Suprapubic skin (tissue), 4 donors: ENCODE measurements around the gene BRIP1. TPM values are rescaled to one million over a fixed set of nuclear protein-coding genes. Genes with fewer than 3 reads are reported as not detected.

Source experiments
- DNase-seq, 2 donors: peaks; one replicate each; pipeline ENCODE4 v3.0.0-alpha.2; 2019; ENCODE audit warnings: low spot score in 2 of 2
- H3K27ac ChIP-seq: fragments of 200-600 bp; sonication (generic); one replicate; pipeline ENCODE4 v1.5.1; 2019
- H3K27me3 ChIP-seq: fragments of 200-600 bp; sonication (generic); one replicate; pipeline ENCODE4 v1.5.1; 2019
- H3K36me3 ChIP-seq: fragments of 200-600 bp; sonication (generic); one replicate; pipeline ENCODE4 v1.5.1; 2019
- H3K4me1 ChIP-seq: fragments of 200-600 bp; sonication (generic); one replicate; pipeline ENCODE4 v1.5.1; 2019
- H3K4me3 ChIP-seq: fragments of 200-600 bp; sonication (generic); one replicate; pipeline ENCODE4 v1.5.1; 2019; ENCODE audit warnings: mild to moderate bottlenecking
- H3K9me3 ChIP-seq: fragments of 200-600 bp; sonication (generic); one replicate; pipeline ENCODE4 v1.5.1; 2019
- EP300 ChIP-seq: sonication (generic); formaldehyde crosslinking; IDR thresholded peaks from one replicate; pipeline ENCODE4 v1.6.1; 2017; ENCODE audit warnings: antibody characterized with exemption
- POLR2A ChIP-seq, 2 donors: fragments of 450-650 bp; IDR thresholded peaks; one replicate each; pipeline ENCODE4 v1.6.1; 2017; ENCODE audit warnings: antibody characterized with exemption in 2 of 2, mild to moderate bottlenecking in 2 of 2, moderate library complexity in 2 of 2
- POLR2AphosphoS5 ChIP-seq, 3 donors: sonication (generic); formaldehyde crosslinking; IDR thresholded peaks; one replicate each; pipeline ENCODE4 v1.6.1; 2017; ENCODE audit warnings: antibody characterized with exemption in 3 of 3
- WGBS: methylation state at CpG from one replicate; pipeline ENCODE4 v1.1.5; 2018; 5-methylcytosine and 5-hydroxymethylcytosine counted together
- total RNA-seq, 4 donors: library from RNA; depleted of rRNA; stranded (reverse); fragments of >200 nt; gene quantifications; one replicate each; pipeline ENCODE4 v1.1.0, GENCODE V29; 2016
- TF ChIP-seq, protein P1 (sequence below), 2 donors: fragments of 200-600 bp in 1 of 2; fragments of 450-650 bp in 1 of 2; sonication (generic) in 1 of 2; IDR thresholded peaks; one replicate each; pipeline ENCODE4 v1.5.1; 2016 to 2019; ENCODE audit warnings: antibody characterized with exemption in 2 of 2, mild to moderate bottlenecking in 1 of 2, moderate library complexity in 1 of 2

Gene BRIP1
- total RNA-seq, 4 donors from 2014 or later: 0.60 to 5.1 (median 1.8) TPM

DNA sequence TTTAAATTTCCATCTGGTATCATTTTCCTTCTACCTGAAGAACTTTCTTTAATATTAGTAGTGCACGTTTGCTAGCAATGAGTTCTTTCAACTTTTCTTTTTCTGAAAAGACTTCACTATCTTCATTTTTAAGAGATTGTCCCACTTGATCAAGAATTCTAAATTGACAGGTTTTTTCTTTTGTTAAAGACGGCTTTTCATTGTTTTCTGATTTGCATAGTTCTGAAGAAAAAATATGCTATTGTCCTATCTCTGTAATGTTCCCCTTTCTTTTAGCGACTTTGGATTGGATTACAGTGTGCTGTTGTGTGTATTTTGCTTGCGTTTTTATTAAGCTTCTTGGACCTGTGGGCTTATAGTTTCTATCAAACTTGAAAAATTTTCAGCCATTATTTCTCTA is 146.0 kb downstream of the BRIP1 start:
- Histone ChIP-seq H3K4me3 (no peak overlapping the region), H3K4me1 (no peaks in the 10 kb centered on the region), H3K36me3 (no peaks in the 10 kb centered on the region), H3K9me3 (peaks cover 20% of the 10 kb centered on the region), H3K27ac (no peak overlapping the region), H3K27me3 (no peaks in the 10 kb centered on the region)
- no peak for DNase-seq
- TF ChIP-seq POLR2A (IDR thresholded peaks at IDR 0.05) (no peak), EP300 (no peak), POLR2AphosphoS5 (IDR thresholded peaks at IDR 0.05) (no peak)
- TF ChIP-seq, protein P1, sequence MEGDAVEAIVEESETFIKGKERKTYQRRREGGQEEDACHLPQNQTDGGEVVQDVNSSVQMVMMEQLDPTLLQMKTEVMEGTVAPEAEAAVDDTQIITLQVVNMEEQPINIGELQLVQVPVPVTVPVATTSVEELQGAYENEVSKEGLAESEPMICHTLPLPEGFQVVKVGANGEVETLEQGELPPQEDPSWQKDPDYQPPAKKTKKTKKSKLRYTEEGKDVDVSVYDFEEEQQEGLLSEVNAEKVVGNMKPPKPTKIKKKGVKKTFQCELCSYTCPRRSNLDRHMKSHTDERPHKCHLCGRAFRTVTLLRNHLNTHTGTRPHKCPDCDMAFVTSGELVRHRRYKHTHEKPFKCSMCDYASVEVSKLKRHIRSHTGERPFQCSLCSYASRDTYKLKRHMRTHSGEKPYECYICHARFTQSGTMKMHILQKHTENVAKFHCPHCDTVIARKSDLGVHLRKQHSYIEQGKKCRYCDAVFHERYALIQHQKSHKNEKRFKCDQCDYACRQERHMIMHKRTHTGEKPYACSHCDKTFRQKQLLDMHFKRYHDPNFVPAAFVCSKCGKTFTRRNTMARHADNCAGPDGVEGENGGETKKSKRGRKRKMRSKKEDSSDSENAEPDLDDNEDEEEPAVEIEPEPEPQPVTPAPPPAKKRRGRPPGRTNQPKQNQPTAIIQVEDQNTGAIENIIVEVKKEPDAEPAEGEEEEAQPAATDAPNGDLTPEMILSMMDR (IDR thresholded peaks at IDR 0.05): no peak
- 94% methylated on average over 4 of the region's 4 CpGs for WGBS

DNA sequence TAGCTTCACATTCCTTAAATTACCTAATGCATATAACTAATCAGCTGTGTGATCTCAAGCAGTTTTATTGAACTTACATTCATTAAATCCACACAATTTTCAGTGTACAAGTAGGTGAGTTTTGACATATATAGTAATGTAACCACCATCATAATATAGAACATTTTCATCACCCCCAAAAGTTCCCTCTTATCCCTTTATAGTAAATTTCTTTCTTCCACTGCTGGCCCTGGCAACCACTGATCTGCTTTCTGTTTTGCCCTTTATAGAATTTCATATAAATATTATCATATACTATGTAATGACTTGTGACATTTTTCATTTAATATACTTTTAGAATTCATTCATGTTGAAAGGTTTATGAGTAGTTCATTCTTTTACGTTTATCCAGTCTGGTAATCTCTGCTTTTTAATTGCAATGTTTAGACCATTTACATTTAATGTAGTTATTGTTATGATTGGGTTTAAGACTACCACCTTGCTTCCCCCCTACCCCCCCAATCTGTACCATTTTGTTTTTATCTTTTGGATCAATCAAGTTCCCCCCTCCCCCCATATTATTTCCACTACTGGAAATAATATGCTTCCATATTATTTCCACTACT is 147.0 kb downstream of the BRIP1 start:
- no peak for TF ChIP-seq POLR2AphosphoS5 (IDR thresholded peaks at IDR 0.05)
- no peak for TF ChIP-seq EP300
- TF ChIP-seq, protein P1 (IDR thresholded peaks at IDR 0.05): no peak
- no peak for TF ChIP-seq POLR2A (IDR thresholded peaks at IDR 0.05)

DNA sequence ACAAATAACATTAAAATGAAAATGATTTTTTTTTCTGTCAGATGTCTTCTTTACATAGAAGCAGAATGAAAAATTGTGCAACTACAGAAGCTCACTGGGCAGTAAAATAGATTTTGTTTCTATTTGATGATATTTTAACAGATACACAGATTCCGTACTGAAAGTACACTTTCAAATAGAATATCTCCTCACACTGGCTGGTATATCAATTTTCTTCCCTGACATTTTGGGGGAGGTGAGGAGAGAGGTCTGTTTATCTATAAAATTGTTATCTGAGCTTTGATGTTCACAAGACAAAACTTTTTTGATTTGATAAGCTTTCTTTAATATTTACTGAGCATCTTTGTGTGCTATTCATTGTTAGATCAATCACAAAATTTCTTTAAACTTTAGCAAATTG is 148.0 kb downstream of the BRIP1 start:
- TF ChIP-seq POLR2AphosphoS5 (IDR thresholded peaks at IDR 0.05) (no peak), POLR2A (IDR thresholded peaks at IDR 0.05) (no peak), EP300 (no peak)
- TF ChIP-seq, protein P1 (IDR thresholded peaks at IDR 0.05): no peak
- no peak for DNase-seq
- H3K4me3 ChIP-seq: no peak overlapping the region
- H3K36me3 ChIP-seq: no peaks in the 10 kb centered on the region
- no peaks in the 10 kb centered on the region for H3K27me3 ChIP-seq
- WGBS: 95% methylated on average over 1 of the region's 1 CpG
- H3K9me3 ChIP-seq: peaks cover 20% of the 10 kb centered on the region
- H3K4me1 ChIP-seq: no peaks in the 10 kb centered on the region
- H3K27ac ChIP-seq: no peak overlapping the region

More for the DNA sequence above, 147.0 kb downstream of the BRIP1 start:
- Histone ChIP-seq H3K4me3 (no peak overlapping the region), H3K36me3 (no peaks in the 10 kb centered on the region), H3K27ac (no peak overlapping the region), H3K27me3 (no peaks in the 10 kb centered on the region), H3K9me3 (peaks cover 20% of the 10 kb centered on the region), H3K4me1 (no peaks in the 10 kb centered on the region)
- no peak for DNase-seq
- WGBS: 100% methylated on average over 1 of the region's 1 CpG

DNA sequence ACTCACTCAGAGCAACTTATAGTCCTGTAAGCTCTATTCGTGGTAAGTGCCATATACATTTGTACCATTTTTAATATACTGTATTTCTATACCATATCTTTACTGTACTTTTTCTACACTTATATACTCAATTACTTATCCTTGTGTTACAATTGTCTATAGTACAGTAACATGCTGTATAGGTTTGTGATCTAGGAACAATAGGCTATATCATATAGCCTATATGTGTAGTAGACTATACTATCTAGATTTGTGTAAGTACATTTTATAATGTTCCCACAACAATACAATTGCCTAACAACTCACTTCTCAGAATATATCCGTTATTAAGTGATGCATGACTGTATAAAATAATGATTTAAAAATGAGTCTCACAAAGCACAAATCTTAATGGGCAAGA is 149.0 kb downstream of the BRIP1 start:
- H3K36me3 ChIP-seq: no peaks in the 10 kb centered on the region
- H3K27ac ChIP-seq: no peak overlapping the region
- 97% methylated on average over 2 of the region's 2 CpGs for WGBS
- H3K9me3 ChIP-seq: peaks cover 20% of the 10 kb centered on the region
- no peaks in the 10 kb centered on the region for H3K4me1 ChIP-seq
- no peak overlapping the region for H3K4me3 ChIP-seq
- no peak for TF ChIP-seq POLR2A (IDR thresholded peaks at IDR 0.05)
- no peak for TF ChIP-seq POLR2AphosphoS5 (IDR thresholded peaks at IDR 0.05)
- TF ChIP-seq, protein P1 (IDR thresholded peaks at IDR 0.05): no peak
- TF ChIP-seq EP300: no peak
- no peaks in the 10 kb centered on the region for H3K27me3 ChIP-seq
- no peak for DNase-seq

DNA sequence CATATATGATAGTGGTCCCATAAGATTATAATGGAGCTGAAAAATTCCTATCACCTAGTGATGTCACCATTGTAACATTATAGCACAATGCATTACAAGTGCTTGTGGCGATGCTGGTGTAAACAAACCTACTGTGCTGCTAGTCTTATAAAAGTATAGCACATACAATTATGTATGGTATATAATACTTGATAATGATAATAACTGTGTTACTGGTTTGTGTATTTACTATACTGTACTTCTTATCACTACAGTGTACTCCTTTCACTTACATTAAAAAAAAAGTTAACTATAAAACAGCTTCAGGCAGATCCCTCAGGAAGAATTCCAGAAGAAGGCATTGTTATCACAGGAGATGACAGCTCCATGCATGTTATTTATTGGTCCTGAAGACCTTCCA is 150.3 kb downstream of the BRIP1 start:
- WGBS: 98% methylated on average over 1 of the region's 1 CpG
- H3K36me3 ChIP-seq: no peaks in the 10 kb centered on the region
- H3K27me3 ChIP-seq: no peaks in the 10 kb centered on the region
- no peak for TF ChIP-seq EP300
- TF ChIP-seq, protein P1 (IDR thresholded peaks at IDR 0.05): no peak
- TF ChIP-seq POLR2AphosphoS5 (IDR thresholded peaks at IDR 0.05): no peak
- no peak for TF ChIP-seq POLR2A (IDR thresholded peaks at IDR 0.05)
- no peak overlapping the region for H3K4me3 ChIP-seq
- H3K9me3 ChIP-seq: peaks cover 17% of the 10 kb centered on the region
- DNase-seq: no peak
- no peak overlapping the region for H3K27ac ChIP-seq
- no peaks in the 10 kb centered on the region for H3K4me1 ChIP-seq
